Cardiac septum (tissue), 1 donor: ENCODE data around the gene ANKRD50. TPM values are rescaled to one million over a fixed set of nuclear protein-coding genes. Genes with fewer than 3 reads are reported as not detected.

Experiments
- DNase-seq: peaks from one replicate; pipeline ENCODE4 v3.0.0-alpha.2; 2020; ENCODE audit warnings: low spot score
- intact Hi-C: fragments of 100-400 bp; cut with DNase I; formaldehyde crosslinking; loops from one replicate; pipeline ENCODE4 v1.14.0; 2022
- long read RNA-seq: library from polyadenylated mRNA; unstranded; transcript quantifications from one replicate; pipeline ENCODE4 v2.0.0, GENCODE V29; 2021
- total RNA-seq: library from RNA; stranded (reverse); fragmentation: NEBNext Ultra II Directional; extraction: Animal tissue kit (Norgen Biotek cat#: 25700); gene quantifications from one replicate; pipeline ENCODE4 v1.2.1, GENCODE V29; 2021
- donor health status: DM: no; HTN: no; CAD: no.

Gene ANKRD50, protein sequence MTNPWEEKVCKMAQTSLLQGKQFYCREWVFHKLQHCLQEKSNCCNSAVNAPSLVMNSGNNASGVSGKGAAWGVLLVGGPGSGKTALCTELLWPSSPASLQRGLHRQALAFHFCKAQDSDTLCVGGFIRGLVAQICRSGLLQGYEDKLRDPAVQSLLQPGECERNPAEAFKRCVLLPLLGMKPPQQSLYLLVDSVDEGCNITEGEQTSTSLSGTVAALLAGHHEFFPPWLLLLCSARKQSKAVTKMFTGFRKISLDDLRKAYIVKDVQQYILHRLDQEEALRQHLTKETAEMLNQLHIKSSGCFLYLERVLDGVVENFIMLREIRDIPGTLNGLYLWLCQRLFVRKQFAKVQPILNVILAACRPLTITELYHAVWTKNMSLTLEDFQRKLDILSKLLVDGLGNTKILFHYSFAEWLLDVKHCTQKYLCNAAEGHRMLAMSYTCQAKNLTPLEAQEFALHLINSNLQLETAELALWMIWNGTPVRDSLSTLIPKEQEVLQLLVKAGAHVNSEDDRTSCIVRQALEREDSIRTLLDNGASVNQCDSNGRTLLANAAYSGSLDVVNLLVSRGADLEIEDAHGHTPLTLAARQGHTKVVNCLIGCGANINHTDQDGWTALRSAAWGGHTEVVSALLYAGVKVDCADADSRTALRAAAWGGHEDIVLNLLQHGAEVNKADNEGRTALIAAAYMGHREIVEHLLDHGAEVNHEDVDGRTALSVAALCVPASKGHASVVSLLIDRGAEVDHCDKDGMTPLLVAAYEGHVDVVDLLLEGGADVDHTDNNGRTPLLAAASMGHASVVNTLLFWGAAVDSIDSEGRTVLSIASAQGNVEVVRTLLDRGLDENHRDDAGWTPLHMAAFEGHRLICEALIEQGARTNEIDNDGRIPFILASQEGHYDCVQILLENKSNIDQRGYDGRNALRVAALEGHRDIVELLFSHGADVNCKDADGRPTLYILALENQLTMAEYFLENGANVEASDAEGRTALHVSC (N-terminal part only)
- total RNA-seq, result 16.1 TPM
- long read RNA-seq, full-length matches to known transcripts, result 1 of 4 reads
- long read RNA-seq, partial matches to known transcripts, result 2 of 4 reads
- long read RNA-seq, other reads (novel, unspliced or antisense), result 1 of 4 reads

DNA sequence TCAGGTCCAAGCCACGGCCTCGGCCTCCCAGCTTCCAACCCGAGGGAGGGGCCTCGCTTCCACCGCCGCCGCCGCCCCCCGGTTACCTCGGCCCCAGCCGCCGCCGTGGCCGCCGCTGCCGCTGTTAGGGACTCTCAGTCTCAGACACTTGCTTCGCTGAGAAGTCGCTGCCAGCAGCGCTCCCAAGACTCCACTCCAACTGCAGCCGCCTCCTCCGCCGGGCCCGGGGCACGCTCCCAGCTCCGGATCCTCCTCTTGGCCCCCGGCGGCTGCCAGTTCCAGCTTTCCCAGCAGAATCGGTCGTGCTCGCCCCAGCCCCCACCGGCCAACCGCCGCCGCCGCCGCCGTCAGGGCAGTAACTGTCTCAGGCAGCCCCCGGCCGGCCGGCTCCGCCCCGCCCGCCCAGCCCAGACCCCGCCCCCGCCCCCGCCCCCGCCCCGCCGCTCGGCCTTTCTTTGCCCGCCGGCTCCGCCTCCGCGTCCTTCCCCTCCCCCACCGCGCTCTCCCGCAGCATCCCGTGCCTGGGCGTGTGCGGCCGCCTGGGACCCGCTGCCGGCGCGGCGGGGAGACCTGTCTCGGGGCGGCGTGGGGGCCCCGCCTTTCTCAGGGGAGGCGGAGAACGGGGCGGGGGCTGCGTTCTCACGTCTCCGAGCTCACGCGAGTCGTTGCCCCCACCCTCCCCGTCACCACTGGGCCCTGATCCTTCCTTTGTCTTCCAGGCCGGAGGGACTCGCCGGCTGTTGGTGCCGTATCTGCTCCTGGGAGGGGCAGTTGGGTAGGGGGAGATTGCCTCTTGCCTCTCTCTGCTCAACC lies at the start of gene ANKRD50:
Gene ANKRD50 (minus strand): TSS at position 361 of the 813 bp plus-strand sequence. CDS start 2,221 bp downstream, outside the sequence.
- intact Hi-C loops, result loop anchor here (1.0 to 5.0 kb wide), 3 partner anchors 81 to 380 kb away; no protein-coding TSS in a partner anchor
- peak; percentile 95 for DNase-seq

DNA sequence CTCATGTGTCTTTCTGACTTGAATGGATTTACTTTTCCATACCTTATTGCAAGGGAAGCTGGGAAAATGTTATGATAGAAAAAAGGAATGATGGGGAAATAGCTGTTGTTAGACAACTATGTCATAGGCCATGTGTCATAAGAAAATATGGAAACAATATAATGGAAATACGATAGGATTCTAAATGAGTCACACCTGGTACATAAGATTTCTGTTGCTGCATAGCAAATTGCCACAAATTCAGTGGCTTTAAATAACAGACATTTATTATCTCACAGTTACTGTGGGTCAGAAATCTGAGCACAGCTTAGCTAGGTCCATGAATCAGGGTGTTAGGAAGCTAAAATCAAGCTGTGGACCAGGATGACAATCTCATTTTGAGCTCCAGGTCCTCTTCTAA lies 44.6 kb upstream of the ANKRD50 start:
- intact Hi-C loops, result no loop called here
- no peak for DNase-seq

DNA sequence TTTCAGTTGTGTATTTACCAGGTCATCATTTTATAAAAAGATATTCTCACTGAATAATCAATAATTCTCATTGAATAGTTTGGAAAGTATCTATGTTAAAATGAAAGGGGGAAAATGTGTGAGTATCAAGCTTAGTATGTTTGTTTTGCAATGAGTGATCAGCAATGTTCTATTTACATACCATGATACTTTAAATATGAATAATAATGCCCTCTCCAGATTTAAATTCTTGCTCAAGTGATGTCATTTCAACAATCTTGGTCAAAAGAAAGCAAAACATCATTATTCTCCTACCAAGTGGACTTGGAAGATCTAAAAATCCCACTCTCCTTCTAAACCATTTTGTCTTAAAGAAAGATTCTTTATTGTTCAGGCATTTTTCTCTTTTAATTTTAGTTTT lies 42.1 kb upstream of the ANKRD50 start:
- intact Hi-C loops, result no loop called here
- no peak for DNase-seq

DNA sequence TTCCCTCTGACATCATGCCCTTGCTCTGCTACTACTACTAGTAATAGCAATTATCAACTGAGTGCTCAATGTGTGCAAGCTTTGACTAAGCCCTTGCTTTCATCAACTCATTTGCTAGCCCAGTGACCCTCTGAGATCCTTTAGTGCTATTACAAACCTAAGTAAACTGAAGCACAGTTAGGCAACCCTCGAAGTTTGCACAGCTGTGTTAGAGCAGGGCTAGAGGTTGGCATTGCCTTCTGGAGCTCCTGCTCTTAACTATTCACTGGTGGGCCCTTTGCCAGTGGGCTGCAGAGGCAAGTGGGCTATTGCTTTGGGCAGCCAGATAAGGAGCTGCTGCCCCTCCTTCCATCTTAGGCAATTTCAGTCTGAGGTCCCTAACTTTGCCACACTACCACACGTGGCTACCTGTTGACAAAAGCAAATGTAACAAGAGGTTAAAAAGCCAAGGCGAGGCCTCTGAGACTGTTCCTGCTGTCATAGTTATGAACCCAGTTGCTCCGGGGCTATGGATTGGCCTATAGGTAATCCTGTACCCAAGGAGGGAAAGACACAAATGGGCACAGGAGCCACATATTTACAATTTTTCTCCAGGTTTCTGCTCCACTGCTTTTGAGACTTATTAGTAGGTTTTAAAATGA lies 41.5 kb upstream of the ANKRD50 start:
- intact Hi-C loops, result no loop called here
- no peak for DNase-seq

DNA sequence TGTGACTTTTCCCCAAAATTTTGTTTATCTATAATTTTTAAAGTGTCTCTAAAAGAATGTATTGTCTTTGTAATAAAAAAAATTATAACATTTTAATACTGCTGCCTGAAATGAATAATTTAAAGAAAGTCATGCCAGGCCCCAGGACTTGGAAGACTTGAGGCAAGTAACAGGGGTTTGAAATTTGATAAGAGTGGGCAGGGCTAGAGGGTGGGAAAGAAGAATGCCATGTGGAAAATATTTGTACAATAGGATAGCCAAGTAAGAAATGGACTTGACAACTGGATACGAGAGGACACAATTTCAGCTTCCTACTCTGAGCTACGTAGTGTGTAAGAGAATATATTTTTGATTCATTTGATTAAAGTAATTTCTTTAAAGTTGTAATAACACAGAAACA lies 36.9 kb upstream of the ANKRD50 start:
- intact Hi-C loops, result no loop called here
- DNase-seq, result no peak

DNA sequence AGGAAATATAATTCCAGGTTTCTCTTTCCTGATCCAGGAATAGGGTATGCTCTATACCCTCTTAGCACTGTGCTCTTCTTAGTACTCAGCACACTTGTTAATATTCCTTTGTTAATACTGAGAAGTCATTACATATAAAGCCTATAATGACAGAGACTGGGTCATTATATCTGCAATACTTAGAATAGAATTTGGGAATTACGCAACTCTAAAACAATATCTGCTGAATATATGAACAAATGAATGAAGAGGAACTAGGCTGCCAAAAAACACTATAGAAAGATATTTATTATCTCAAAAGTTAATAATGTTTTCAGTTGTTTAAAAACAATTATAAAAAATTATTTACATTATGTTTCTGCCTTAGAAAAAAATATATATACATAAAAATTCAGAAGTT lies 36.4 kb upstream of the ANKRD50 start:
- intact Hi-C loops, result no loop called here
- no peak for DNase-seq

DNA sequence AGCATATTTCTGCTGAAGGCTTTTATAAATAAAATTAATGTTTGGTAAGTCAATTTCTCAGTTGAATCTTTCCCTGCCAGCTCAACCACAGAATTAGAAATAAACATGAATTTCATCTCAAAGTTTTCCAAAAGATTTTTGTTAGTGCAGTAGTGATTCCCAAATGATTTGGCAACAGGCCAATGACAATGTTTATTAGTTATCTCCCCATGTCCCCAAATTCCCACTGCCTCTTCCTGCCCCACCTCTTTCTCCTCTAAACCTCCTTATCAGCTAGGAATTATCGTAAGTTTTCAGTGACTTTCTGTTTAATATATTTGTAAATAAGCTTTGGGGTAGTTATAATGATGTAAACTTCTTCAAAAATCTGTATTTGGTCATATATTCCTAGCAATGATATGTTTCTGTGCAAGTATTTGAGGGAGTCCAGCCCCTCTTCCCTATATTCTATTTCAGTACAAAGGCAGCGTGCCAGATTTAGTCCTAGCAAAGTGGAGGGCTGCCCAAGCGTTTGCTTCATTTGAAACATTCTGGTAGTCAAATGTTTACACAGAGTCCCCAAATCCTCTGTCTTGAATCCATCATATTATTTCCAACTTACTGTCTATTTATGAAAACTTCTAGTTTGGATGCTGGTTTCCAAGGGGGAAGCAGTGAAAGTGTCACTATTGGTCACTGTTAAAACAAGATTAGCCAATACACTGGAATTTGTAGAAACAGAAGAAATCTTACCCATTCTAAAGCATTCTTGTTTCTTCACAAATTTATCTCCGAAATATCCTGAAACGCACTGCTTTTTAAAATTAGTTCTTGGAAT lies 33.7 kb upstream of the ANKRD50 start:
- no peak for DNase-seq
- intact Hi-C loops, result no loop called here

DNA sequence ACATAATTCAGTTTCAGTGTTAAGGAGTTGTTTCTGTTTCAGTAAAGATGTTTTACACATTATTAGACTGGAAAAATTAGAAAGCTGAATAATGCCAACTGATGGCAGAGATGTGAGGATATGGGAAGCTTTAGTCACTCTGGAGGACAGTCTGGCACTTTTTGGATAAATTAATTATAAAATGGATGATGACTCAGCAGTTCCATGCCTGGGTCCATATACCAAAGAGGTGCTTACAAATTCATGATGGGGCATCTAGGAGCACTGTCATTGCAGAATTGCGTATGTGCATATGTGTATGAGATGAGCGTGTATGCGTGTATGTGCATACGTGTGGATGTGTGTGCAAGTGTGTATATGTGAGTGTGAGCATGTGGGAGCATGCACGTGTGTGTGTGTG lies 31.2 kb upstream of the ANKRD50 start:
- intact Hi-C loops, result no loop called here
- DNase-seq, result no peak

DNA sequence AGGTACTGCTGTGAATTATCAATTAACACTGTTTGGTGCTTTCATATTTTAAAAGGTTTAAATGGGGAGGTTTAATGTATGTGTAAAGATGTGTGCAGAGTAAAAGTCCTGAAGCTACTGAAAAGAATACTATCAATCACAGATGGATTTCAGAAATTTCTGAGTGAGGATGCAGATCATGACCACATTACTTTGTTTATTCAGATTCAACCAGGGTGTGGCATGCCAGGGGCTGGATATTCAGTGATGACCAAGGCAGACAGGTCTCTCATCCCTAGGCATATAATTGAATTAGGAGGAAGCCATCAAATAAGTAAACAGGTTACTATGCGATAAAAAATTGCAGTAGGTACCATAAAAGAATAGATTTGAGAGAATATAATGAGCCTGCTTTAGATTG lies 28.0 kb upstream of the ANKRD50 start:
- DNase-seq, result no peak
- intact Hi-C loops, result no loop called here

DNA sequence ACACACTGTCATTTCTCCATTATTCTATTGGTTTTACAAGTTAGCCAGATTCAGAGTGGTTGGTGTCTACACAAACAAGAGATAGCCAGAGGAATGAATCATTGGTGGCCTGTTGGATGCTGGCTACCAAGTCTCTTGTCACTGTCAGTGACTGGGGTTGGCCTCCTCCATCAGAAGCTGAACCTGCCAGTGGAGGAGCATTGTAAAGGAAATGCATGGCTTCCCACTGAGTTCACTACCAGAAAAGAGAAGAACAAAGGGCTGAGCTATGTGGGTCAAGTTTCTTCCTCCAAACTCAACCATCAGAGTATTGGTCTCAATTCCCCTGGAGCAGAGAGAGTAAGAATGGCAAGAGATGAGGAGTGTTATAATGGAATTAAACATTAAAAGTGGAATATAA lies 26.5 kb upstream of the ANKRD50 start:
- intact Hi-C loops, result no loop called here
- DNase-seq, result no peak

DNA sequence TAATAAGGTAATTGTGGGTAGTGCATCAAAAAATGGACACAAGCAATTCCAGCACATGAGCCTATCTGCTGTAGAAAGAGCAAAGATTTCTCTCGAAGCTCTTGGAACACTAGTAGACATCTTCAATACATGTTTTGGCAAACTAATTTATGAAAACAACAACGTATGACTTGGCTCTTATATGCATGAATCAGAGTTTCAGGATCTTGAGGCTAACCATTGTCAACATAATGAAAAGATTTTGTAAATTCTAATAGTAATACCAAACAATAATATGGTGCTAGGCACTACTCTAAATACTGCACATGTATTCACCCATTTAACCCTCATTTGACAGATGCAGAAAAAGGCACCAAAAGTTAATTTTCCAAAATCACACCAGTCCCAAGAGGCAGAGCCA lies 25.1 kb upstream of the ANKRD50 start:
- intact Hi-C loops, result no loop called here
- no peak for DNase-seq

DNA sequence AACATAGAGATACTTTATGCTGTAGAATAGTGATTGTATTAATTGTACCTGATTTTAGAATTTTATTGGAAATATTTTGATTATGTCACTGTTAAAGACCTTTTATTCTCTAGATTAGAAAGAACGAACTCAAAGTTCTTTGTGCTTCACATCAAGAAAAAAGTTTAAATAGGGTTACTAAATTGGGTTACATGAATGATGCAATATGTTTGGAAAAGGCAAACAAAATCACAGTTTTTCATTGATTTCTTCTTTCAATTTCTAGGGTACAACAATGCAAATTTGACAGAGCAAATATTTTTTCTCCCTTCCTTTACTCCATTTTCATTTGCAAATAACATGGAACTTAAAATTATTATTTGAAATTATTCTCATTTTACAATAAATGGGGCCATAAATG lies 24.0 kb upstream of the ANKRD50 start:
- DNase-seq, result no peak
- intact Hi-C loops, result no loop called here

DNA sequence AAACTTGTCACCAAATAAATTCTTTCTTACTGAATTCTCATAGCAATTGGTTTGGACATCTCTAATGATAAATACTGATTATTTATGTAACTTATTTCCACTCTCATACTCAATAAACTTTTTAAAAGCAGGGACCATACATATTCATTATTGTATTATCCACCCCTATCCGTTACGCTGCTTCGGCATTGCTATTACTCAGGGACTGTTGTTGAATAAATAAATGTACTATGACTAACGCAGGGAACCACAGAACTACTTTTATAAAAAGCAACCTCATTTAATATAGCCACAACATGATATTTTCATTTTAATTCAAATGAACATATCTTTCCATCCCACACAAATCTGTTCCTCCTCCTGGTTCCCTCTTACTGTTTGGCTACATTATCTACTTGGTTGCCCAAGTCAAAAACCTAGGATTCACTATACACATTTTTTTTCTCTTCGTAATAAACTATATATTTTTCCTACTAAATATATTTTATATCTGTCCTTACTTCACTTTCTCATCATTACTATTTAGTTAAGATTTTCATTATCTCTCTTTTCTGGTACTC lies 14.9 kb upstream of the ANKRD50 start:
- intact Hi-C loops, result no loop called here
- no peak for DNase-seq

DNA sequence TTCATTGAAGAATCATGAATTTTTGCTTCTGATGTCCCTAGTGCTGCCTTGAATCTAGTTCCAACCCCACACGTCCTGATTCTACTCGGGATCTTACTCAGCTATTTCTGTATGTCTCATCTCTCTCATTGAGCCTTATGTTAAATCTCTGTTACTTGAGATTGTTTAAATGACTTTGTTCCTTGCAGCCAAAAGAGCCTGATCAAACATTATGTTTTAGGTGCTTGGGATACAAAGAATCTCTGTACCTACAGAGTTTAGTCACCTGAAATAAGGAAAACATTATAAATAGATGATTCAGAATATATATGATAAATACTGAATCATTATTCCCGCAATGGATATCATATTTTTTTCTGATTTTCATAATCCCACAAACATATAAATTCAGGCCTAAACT lies 13.7 kb upstream of the ANKRD50 start:
- intact Hi-C loops, result no loop called here
- no peak for DNase-seq

DNA sequence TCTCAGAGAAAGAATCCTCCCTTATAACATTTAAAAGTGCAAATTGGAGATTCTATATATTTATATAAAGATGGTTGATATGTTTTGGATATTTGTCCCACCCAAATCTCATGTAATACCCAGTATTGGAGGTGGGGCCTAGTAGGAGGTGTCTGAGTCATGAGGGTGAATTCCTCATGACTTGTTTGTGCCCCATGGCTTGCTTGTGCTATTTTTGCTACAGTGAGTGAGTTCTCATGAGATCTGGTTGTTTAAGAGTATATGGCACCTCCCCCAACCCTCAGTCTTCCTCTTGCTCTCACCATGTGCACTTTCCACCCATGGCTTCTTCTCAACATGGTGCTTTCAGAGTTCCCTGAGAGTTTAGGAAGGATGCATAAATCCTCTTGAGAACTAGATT lies 9.5 kb upstream of the ANKRD50 start:
- no peak for DNase-seq
- intact Hi-C loops, result no loop called here

DNA sequence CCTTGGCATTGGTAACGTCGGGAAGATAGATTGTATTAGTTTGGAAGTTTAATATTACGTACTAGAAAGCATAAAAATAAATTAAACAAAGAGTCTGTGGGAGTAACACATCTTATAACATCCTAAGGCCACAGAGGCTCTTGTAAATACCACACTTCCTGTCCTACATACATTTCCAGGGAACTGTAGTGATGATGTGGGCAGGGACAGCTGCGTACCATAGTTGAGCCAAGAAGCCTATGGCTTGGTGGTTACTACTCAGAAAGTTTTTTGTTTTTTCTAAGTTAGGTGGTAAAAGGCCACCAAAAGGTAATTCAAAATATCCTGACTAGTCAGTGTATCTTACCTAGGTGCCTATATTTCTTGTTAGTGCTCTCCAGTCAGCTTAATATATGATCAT lies 4.6 kb upstream of the ANKRD50 start:
- DNase-seq, result no peak
- intact Hi-C loops, result no loop called here

DNA sequence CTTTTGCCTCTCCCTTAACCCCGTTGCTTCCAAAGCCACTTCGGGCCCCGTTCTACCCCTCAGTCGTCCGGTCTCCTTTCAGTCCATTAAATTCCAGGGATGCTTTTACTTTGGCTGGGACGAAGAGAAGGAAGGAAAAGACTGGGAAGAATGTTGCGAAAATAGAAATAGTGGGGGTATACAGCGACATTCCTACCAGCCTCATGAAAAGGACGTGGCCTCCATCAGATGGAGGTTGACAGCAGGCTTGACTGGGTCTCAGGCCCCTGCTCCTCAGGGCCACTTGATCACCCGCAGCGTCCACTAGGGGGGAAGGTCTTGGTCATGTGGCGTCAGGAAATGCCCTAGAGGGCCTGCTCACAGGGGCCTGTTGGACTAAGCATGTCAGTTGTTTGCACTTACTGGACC lies 657 bp upstream of the ANKRD50 start:
- intact Hi-C loops, result loop anchor here (2.0 to 5.0 kb wide), 2 partner anchors 226 to 381 kb away; no protein-coding TSS in a partner anchor
- peak; percentile 81 for DNase-seq
